SIG-M5 (cell line): ENCODE measurements around the gene CEP68.
"Not testable (repeated sequence)": the region's sequence is repeated elsewhere in the genome, so short reads cannot be mapped to it uniquely, and the experiment has no call there.

Source experiments
- DNase-seq: peaks from one replicate; lab custom pipeline; 2025; lab: John Stamatoyannopoulos, UW

CEP68 gene

DNA sequence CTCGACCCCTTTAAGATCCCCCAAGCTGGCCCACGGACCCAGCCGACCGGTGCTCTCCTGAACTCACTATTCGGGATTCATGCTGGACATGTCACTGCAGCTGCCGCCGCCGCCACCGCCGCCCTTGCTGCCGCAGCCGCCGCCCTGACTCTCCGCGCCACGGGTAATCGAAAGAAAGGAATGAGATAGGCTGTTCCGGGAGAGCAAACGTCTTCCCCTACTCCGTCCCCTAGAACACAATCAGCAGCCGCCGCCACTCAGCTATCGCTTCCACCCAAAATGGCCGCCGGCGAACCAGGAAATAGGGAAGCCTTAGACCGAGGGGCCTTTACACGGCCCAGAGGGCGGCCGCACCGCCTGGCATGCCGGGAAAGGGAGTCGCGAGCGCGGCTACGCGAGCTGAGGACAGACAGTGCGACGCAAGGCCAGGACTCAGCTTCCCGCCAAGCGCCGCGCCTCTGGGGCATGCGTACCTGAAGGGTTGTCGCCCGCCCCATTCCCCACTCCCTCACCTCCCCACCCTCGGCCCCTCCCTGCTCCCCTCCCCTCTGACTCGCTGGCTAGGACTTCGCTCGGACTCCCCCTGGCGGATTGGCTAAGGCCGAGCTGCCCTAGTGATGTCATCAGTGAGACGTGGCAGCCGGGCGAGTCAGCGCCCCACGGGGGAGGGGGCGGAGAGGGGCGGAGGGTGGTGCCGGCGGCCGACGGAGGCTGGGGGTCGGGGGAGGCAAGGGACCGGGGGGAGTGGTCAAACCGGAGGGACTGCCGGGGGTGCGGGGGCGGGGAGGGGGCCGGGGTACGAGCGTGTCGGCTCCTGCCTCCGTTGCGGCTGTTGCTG, 73.8 kb downstream of the CEP68 start, which contains the start of gene RAB1A:
Gene RAB1A (minus strand): TSS at position 281 of the 838 bp plus-strand sequence. CDS start 191 bp downstream, at position 90.
- peak; percentile 95 for DNase-seq

- DNase-seq = no peak
Observed at GRCh38 chr2:65130664-65131175, 74.5 kb downstream of the CEP68 start.

DNA sequence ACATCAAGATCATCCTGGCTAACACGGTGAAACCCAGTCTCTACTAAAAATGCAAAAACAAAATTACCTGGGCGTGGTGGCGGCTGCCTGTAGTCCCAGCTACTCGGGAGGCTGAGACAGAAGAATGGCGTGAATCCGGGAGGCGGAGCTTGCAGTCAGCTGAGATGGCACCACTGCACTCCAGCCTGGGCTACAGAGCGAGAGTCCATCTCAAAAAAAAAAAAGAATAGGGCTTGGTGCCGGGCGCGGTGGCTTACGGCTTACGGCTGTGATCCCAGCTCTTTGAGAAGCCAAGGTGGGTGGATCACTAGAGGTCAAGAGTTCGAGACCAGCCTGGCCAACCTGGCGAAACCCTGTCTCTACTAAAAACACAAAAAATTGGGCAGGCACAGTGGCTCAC, 76.7 kb downstream of the CEP68 start:
- not testable (repeated sequence) for DNase-seq

DNA sequence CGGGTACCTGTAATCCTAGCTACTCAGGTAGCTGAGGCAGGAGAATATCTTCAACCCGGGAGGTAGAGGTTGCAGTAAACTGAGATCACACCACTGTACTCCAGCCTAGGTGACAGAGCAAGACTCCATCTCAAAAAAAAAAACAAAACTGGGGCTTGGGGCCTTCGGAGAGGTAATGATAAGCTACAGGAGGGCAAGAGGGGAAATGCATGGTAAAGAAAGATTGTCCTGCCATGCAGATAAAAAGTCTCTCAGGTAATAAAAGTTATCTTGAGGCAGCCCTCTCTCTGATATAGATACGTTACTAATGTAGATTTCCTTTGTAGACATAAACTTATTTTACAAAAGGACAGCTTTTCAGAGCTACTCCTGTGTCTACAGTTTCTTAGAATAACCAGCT, 77.4 kb downstream of the CEP68 start:
- DNase-seq = no peak

DNA sequence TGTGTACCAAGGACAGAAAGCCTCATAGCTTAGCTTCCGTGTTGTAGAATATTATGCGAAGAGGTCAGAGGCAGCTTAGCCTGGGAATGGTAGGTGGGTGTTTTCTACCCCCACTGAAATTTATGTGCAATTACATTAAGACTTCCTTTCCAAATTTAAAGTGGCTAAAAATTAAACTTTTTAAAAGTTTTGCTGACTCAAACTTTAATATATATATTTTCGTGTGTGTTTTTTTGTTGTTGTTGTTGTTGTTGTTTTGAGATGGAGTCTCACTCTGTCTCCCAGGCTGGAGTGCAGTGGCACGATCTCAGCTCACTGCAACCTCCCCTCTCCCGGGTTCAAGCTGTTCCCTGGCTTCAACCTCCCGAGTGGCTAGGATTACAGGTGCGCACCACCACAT, 77.9 kb downstream of the CEP68 start:
- no peak for DNase-seq

DNA sequence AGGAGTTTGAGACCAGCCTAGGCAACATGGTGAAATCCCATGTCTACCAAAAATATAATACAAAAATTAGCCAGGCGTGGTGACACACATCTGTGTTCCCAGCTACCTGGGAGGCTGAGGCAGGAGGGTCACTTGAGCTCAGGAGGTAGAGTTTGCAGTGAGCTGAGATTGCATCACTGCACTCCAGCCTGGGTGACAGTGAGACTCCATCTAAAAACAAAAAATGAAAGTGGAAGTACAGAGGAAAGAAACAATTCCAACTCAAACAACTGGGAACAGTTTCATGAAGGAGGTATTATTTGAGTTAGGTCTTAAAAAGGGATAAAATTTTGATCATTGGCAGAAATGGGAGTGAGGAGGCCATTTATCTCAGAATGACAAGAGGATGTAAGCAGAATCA, 80.0 kb downstream of the CEP68 start:
- no peak for DNase-seq
